T-helper 2 cell (primary cell): ENCODE data around the gene LIMK2.
"Not testable (repeated sequence)": the region's sequence is repeated elsewhere in the genome, so short reads cannot be mapped to it uniquely, and the experiment has no call there.

Experiments
- DNase-seq, 5 experiments: peaks; one replicate each; pipeline versions ENCODE4 v3.0.0 to v3.0.0-alpha.2; 2012 to 2022

Gene LIMK2

DNA sequence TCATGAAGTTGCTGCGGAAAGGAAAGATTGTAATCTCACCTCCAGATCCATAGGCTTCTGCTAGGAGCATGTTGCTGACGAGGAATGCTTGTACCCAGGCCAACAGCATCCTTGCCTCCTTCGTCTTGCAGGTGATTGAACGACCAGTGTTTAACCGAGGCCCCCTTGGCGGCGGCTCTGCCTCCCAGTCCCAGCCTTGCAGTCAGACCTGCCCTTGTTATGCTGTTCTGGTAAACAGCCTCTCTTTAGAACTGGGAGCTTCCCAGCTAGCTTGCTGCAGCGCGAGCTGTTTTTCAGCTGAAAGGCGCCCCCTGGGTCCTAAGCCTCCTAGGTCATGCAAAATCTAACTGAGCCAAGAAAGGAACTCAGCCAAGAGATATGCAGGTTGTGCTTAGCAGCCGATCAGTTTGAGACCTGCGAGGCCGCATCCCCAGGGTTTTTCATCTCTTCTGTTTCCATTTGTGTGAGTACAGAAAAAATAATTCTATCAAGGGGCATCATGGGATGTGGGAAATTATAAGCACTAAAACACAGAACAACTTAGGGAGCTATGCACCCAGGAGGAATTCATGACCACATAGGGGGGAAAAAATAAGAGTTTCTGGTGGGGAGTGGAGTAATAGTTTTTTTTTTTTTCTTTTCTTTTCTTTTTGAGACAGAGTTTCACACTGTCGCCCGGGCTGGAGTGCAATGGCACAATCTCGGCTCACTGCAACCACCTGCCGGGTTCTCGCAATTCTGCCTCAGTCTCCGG lies 80.3 kb downstream of the LIMK2 start, which contains the start of gene PIK3IP1:
TSS of gene PIK3IP1 (minus strand) at position 253 of the 754 bp plus-strand sequence. CDS start at position 109, 144 bp downstream.
- DNase-seq: peak; percentile 56 to 94 (median 76)

DNA sequence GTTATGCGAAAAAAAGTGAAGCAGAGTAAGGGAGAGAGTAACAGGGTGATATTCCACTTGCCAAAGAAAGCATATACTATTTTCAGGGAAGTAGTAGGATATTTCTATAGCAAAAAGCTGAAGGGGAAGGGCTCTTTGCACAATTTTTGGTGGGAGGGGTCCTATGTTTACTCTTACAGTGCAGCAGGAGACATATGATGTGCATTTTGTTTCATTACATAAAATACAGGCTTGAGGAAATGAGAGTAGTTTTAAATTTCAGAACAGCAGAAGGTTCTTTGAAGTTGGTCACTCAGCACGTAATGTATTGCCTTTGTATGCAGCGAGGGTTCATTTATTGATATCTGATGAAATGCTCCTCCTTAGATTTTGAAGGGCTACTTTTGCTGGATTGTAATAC lies 83.3 kb downstream of the LIMK2 start:
- no peak for DNase-seq

DNA sequence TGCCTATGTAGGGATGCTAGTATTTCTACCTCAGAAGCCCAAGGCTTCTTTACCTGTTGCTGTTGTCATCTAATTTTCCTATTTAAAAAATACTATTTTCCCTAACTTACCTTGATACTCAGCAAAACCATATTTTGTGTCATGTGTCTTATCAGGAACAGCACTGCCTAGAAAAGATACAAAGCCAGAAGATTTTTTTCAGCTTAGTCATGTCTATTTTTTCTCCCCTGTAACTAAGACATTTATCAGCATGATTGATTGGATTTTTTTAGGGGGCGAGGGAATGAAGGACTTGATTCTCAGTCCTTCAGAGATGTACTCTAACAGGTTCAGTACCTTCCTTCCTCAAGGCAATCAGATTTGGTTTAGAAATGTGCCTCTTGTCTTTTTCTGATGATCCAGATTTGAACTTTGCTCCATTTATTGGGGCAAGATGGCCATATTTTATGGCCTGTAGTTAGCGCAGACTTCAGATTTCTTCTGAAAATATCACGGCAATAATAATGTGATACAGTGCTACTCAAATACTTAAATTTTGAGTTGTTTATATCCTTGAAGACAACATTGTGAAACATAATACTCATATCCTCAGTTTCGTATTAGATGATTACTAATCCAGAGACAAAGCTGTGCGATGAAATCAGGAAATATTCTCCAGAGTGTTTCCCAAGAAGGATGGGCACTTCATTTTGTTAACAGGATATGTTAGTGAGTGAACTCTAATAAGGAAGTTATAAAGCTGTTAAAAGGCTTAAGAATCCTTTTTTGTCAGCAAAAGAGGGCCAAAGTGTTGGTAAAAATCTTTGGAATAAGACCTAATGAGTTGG lies 83.9 kb downstream of the LIMK2 start:
- DNase-seq: peak in 1 of 5 experiments; percentile 64

GRCh38 chr22:31300896-31301295 lies 88.8 kb downstream of the LIMK2 start:
- no peak for DNase-seq

DNA sequence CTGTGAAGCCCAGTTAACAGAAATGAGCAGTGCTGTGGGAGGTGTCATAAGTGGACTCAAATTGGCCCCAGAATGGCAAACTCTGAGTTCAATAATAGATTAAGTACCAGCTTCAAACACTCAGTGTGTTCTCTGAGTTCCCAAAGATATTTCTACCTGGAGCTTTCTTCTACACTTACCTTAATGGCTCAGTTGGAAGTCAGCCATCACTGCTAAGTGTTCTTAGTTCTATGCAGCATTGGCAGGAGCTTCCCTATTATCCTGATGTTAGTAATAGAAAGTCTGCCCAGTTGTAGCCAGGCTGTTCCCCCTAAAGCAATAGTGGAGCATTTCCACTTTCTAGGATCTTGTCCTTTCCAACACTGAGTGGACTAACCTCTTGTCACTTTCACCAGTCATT lies 89.9 kb downstream of the LIMK2 start:
- DNase-seq: no peak

GRCh38 chr22:31302537-31302936 lies 90.4 kb downstream of the LIMK2 start:
- peak in 1 of 5 experiments; percentile 57 for DNase-seq

DNA sequence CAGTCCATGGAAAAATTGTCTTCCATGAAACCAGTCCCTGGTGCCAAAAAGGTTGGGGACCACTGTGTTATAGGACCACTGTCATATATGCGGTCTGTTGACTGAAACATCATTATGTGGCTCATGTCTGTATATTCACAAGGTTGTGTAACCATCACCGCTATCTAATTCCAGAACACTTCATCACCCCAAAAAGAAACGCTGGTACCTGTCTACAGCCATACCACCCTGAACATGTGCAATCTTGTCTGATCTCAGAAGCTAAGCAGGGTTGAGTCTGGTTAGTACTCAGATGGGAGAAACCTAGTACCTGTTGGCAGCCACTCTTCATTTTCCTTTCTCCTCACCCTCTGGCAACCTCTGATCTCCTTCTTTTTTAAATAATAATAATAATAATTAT lies 93.1 kb downstream of the LIMK2 start:
- DNase-seq: no peak

- DNase-seq: no peak
These were observed 96.1 kb downstream of the LIMK2 start for GRCh38 chr22:31308181-31308580.

GRCh38 chr22:31313366-31314147 lies 101.5 kb downstream of the LIMK2 start:
- peak in 4 of 5 experiments; percentile 29 to 61 (median 50) for DNase-seq

DNA sequence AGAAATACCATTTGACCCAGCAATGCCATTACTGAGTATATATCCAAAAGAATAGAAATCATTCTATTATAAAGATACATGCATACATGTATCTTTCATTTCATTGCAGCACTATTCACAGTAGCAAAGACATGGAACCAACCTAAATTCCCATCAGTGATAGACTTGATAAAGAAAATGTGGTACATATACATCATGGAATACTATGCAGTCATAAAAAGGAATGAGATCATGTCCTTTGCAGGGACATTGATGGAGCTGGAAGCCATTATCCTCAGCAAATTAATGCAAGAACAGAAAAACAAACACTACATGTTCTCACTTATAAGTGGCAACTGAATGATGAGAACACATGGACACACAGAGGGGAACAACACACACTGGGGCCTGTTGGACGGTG lies 102.1 kb downstream of the LIMK2 start:
- DNase-seq: not testable (repeated sequence)

GRCh38 chr22:31321421-31321820 lies 109.3 kb downstream of the LIMK2 start:
- DNase-seq: no peak

GRCh38 chr22:31323578-31324550 lies 111.8 kb downstream of the LIMK2 start:
- no peak for DNase-seq

DNA sequence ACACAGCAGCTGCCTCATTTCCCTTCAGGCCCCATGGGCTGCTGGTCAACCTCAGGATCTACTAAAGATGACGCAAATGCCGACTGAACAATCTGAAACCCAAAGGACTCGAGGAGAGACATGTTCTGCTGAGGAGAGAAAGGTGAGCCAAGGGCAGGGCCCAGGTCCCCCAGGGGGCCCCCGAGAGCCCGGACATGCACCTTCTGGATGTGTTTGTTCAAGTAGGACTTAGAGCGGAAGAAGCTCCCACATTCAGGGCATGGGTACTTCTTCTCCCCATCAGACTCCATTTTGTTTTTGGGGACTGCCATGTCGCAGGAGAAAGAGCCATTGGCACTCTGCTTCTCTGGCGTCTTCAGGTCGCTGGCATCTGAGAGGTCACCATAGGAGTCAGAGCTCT lies 114.8 kb downstream of the LIMK2 start:
- DNase-seq: no peak

GRCh38 chr22:31327806-31328543 lies 115.9 kb downstream of the LIMK2 start:
- DNase-seq: no peak

DNA sequence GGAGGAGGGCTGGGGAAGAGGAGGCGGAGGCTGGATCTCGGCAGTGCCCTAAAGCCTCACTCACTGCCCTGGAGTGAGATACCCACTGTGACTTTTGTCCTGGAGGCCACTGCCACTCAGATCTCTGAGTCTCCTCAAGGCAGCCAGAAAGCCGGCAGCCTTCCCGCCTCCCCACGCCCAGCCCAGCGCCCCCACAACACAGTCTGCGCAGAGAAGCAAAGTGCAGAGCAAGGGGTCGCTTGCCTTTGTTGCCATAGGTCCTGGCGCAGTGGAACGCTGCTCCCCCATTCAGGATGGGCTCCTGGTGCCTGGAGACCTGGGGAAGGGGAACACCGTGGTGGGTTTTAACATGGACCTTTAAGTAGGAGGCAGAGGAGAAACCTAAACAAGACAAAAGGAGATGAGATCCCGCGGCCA lies 116.5 kb downstream of the LIMK2 start:
- DNase-seq: no peak

DNA sequence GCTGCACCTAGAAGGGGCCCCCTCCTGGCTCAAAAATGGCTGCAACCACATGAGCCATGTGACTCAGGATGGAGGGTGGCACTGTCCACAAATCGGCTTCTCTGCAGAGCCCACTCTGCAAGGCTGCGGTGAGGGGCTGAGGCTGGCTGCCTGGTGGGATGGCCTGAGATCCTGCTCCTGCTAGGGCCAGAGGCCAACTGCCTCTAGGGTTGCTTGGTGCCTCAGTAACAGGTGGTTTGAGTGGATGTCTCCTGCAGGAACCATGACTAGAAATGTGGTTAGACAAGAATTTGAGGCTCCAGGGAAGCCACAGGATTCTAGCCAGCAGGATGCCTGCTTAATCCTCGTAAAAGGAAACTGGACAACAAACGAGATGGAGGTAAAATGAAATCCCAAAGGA lies 116.9 kb downstream of the LIMK2 start:
- no peak for DNase-seq
